Neural crest cell (in vitro differentiated cells): ENCODE measurements around the gene TBATA. TPM values are rescaled to one million over a fixed set of nuclear protein-coding genes. Genes with fewer than 3 reads are reported as not detected.

Experiments
- DNase-seq: peaks from one replicate; pipeline ENCODE4 v3.0.0; 2021; ENCODE audit warnings: low read depth, mixed read lengths, low spot score
- H3K27ac Mint-ChIP-seq: one replicate; pipeline ENCODE4 v1.8.0; 2021; ENCODE audit warnings: mild to moderate bottlenecking, mixed read lengths; ENCODE audit not compliant: unreplicated experiment
- H3K27me3 Mint-ChIP-seq: 2 replicates; pipeline ENCODE4 v1.8.0; 2021; ENCODE audit warnings: low read depth, mild to moderate bottlenecking, mixed read lengths
- H3K36me3 Mint-ChIP-seq: 2 replicates; pipeline ENCODE4 v1.8.0; 2021; ENCODE audit warnings: low read depth, mild to moderate bottlenecking, mixed read lengths
- H3K4me1 Mint-ChIP-seq: 2 replicates; pipeline ENCODE4 v1.8.0; 2021; ENCODE audit warnings: mixed read lengths
- H3K4me3 Mint-ChIP-seq: one replicate; pipeline ENCODE4 v1.8.0; 2021; ENCODE audit warnings: mild to moderate bottlenecking, mixed read lengths
- H3K9me3 Mint-ChIP-seq: 2 replicates; pipeline ENCODE4 v1.8.0; 2021; ENCODE audit warnings: mixed read lengths
- total RNA-seq: library from RNA; stranded (reverse); gene quantifications from 2 replicates; pipeline ENCODE4 v1.2.1, GENCODE V29; 2021
- TF ChIP-seq, protein P1 (sequence below): fragments of 200-600 bp; sonication (generic); conservative IDR thresholded peaks from 2 replicates; pipeline ENCODE4 v1.5.0; 2021; ENCODE audit warnings: antibody characterized with exemption, mild to moderate bottlenecking

Gene TBATA
- total RNA-seq, 1 donor from 2014 or later: not detected

- Mint-ChIP-seq H3K9me3 (peaks cover 8% of the 10 kb centered on the region), H3K36me3 (peaks cover 4% of the 10 kb centered on the region), H3K27ac (no peak overlapping the region), H3K27me3 (peaks cover 11% of the 10 kb centered on the region), H3K4me1 (peaks cover 24% of the 10 kb centered on the region), H3K4me3 (no peak overlapping the region)
- TF ChIP-seq, protein P1, sequence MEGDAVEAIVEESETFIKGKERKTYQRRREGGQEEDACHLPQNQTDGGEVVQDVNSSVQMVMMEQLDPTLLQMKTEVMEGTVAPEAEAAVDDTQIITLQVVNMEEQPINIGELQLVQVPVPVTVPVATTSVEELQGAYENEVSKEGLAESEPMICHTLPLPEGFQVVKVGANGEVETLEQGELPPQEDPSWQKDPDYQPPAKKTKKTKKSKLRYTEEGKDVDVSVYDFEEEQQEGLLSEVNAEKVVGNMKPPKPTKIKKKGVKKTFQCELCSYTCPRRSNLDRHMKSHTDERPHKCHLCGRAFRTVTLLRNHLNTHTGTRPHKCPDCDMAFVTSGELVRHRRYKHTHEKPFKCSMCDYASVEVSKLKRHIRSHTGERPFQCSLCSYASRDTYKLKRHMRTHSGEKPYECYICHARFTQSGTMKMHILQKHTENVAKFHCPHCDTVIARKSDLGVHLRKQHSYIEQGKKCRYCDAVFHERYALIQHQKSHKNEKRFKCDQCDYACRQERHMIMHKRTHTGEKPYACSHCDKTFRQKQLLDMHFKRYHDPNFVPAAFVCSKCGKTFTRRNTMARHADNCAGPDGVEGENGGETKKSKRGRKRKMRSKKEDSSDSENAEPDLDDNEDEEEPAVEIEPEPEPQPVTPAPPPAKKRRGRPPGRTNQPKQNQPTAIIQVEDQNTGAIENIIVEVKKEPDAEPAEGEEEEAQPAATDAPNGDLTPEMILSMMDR: no peak
- DNase-seq: no peak
Measured at GRCh38 chr10:70761727-70762350, 23.3 kb downstream of the TBATA start.

- H3K4me1 Mint-ChIP-seq: peaks cover 24% of the 10 kb centered on the region
Measured at GRCh38 chr10:70761031-70761601, 24.1 kb downstream of the TBATA start.

DNA sequence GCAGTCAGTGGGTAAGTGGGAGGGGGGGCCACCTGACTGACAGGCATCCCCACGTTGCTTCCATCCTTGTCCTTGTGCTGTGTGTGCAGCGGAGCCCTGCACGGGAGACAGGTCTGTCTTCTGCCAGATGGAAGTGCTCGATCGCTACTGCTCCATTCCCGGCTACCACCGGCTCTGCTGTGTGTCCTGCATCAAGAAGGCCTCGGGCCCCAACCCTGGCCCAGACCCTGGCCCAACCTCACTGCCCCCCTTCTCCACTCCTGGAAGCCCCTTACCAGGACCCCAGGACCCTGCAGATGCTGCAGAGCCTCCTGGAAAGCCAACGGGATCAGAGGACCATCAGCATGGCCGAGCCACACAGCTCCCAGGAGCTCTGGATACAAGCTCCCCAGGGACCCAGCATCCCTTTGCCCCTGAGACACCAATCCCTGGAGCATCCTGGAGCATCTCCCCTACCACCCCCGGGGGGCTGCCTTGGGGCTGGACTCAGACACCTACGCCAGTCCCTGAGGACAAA is 24.8 kb downstream of the TBATA start:
- Mint-ChIP-seq H3K36me3 (peaks cover 1% of the 10 kb centered on the region), H3K9me3 (peaks cover 2% of the 10 kb centered on the region), H3K27me3 (peaks cover 11% of the 10 kb centered on the region), H3K27ac (no peak overlapping the region), H3K4me1 (peaks cover 24% of the 10 kb centered on the region), H3K4me3 (no peak overlapping the region)
- TF ChIP-seq, protein P1: no peak
- no peak for DNase-seq

More at GRCh38 chr10:70761031-70761601, 24.1 kb downstream of the TBATA start:
- Mint-ChIP-seq H3K9me3 (peaks cover 4% of the 10 kb centered on the region), H3K36me3 (peaks cover 3% of the 10 kb centered on the region), H3K27me3 (peaks cover 11% of the 10 kb centered on the region), H3K27ac (peak overlapping the region; percentile 19), H3K4me3 (no peak overlapping the region)
- DNase-seq: no peak
- TF ChIP-seq, protein P1: no peak

GRCh38 chr10:70759781-70760180 is 25.4 kb downstream of the TBATA start:
- H3K9me3 Mint-ChIP-seq: no peaks in the 10 kb centered on the region
- no peak for DNase-seq
- H3K4me3 Mint-ChIP-seq: no peak overlapping the region
- no peak overlapping the region for H3K27ac Mint-ChIP-seq
- H3K27me3 Mint-ChIP-seq: peaks cover 11% of the 10 kb centered on the region
- H3K4me1 Mint-ChIP-seq: peaks cover 24% of the 10 kb centered on the region
- TF ChIP-seq, protein P1: no peak
- H3K36me3 Mint-ChIP-seq: no peaks in the 10 kb centered on the region

GRCh38 chr10:70758757-70759514 is 26.2 kb downstream of the TBATA start:
- TF ChIP-seq, protein P1: peak; percentile 88
- peak; percentile 82 for DNase-seq
- Mint-ChIP-seq H3K27me3 (peaks cover 11% of the 10 kb centered on the region), H3K36me3 (no peaks in the 10 kb centered on the region), H3K27ac (no peak overlapping the region), H3K4me1 (peaks cover 24% of the 10 kb centered on the region), H3K4me3 (no peak overlapping the region), H3K9me3 (no peaks in the 10 kb centered on the region)
